ENCODE measurements around the gene CES1.
"Not testable (repeated sequence)": the region's sequence is repeated elsewhere in the genome, so short reads cannot be mapped to it uniquely, and the experiment has no call there.

The CES1 gene

DNA sequence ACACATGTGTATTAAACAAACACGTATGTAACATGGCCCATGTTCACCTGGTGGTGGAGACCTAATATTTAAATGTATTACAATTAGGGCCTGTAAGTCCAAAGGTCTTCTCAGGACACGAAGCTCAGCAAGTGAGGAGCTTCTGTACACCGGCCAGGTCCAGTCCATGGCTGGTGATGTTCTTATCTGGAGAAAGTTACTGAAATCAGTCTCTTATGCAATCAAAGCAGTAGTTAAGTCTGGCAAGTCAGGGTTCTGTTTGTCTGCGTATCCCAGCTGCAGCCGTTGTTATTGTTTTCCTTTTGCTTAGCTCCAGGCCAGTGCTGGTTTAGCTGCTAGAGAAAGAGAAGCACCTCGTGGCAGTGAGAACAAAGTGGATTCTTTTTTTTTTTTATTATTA is 41.4 kb downstream of the CES1 start:
- not testable (repeated sequence) for DNase-seq (ENCODE audit: low read depth in 3 of 3)

DNA sequence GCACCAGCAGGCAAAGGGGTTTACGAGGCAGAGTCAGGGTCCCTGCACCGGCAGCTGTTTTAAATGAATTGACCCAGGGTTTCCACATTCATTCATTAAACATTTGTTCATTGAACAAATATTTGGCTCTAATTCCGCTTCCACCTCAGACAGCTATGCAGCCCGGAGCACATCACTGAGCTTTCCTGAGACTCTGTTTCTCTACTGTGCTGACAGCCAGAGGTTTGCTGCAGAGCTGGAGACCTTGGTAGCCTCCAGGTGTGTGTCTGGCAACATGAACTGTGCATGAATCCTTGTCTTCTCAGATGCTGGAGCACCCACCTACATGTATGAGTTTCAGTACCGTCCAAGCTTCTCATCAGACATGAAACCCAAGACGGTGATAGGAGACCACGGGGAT is 42.7 kb downstream of the CES1 start:
- not testable (repeated sequence) for DNase-seq (ENCODE audit: low read depth in 3 of 3)

DNA sequence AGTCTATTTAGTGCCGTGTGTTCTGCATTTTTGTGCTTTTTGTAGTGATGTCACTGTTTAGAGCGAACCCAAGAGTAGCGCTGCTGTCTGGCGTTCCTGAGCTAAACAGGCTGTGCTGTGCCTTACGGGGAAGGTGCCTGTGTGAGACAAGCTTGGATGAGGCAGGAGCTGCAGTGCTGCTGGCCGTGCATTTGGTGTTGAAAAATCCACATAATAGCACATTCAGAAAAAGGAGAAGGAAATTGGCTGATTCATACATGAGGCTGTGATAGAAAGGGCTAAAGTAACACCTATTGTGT is 50.2 kb downstream of the CES1 start:
- not testable (repeated sequence) for DNase-seq (ENCODE audit: low read depth in 3 of 3)

DNA sequence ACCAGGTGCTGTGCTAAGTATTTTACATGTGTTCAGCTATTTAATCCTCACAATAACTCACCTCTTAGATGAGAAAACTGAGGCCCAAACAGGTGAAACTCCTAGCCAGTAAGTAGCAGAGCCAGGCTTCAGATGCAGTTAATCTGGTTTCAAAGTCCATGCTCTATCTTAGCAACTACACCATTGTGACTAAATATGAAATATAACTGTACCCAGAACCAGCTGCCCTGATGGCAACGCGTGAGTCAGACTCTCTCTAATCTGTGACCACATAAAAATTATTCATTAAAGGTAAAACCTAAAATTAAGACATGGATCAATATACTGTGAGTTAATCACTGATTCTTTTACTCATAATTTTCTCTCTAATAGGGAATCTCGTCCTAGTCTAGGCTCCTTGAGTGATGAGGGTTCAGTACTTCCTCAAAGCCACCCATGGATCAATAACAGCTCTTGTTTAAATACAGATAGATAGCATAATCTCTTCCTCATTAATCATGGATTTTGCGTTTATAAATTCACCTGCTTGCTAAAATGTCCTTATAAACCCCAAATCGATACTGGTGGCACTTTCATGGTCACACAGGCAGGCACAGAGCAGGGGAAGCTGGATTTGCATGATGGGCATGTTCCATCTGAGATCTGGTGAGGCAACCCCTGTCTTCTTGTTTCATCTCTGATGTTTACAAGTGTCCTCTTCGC is 50.7 kb downstream of the CES1 start:
- not testable (repeated sequence) for DNase-seq (ENCODE audit: low read depth in 3 of 3)

DNA sequence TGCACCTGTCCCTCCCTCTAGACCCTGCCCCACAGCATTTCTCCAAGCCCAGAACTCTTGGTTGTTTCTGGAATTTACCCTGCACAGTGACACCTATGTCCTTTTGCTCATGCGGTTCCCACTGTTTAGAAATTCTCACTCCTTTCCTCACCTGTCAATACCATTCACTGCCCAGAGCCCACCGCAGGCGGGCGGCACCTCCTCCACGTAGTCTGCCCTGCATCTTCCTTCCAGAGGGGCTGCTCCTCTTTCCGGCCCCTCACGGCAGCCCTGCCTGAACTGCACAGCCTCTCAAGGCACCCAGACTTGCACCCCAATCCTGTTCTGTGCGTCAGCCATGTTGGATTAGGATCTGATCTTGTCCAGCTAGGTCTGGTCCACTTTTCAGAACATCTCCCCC is 51.4 kb downstream of the CES1 start:
- not testable (repeated sequence) for DNase-seq (ENCODE audit: low read depth in 3 of 3)

DNA sequence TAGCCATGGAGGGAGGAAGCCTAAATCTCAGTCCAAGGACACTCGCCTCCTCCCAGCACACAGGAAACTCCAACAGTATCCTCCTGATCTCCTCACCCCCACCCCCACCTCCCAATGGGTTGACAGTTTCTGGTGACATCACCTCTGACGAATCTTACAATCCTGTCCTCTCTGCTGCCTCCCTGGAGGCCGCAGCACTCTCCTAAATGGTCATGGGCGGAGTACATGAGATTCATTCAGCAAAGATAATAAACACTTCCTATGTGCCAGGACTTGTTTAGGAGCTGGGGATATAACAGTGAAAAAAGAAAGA is 52.8 kb downstream of the CES1 start:
- not testable (repeated sequence) for DNase-seq (ENCODE audit: low read depth in 3 of 3)

DNA sequence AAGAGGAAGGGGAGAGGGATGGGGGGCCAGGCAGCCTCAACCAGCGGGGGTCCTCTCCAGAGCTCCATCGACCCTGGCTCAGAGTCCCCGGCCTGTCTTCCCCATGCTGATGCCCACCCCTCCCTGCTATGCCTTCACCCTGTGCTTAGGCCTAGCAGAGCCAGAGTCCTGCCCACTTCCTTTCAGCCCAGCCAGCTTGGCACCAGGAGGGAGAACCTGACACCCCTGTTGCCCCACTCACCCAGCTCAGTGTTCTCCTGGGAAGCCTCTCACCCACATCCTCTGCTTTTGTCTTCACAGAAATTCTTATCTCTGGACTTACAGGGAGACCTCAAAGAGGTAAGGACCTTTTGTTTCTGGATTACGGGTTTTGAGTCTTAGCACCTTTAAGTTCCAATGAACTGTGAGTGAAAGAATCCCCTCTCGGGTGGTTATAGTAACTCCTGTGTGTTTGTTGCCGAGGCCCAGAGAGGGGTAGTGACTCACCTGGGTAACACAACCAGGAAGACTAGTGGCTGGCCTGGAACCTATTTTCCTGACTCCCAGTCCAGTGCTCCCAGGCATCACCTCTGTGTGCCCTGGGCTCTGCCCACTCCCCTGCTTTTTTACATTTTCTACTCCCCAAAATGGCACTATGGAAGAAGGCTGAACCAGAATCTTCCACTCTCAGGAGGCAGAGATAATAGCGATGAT is 53.3 kb downstream of the CES1 start:
- DNase-seq (ENCODE audit: low read depth in 3 of 3): no peak

DNA sequence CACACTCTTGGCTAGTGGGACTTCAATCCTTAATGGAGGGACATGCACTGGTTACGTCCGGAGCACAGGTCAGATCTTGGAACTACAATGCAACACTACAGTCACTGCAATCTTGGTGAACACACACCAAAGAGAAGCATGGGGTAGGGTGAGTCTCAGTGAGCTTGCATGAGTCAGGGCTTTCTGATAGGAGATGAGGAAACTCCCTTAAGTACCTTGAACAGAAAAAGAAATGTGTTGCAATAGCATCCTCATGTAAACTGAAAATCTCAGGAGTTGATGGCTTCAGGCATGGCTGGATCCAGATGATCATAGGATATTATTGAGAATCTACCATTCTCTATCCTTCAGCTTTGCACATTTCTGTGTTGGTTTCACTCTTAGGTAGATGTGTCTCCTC is 54.1 kb downstream of the CES1 start:
- DNase-seq (ENCODE audit: low read depth in 3 of 3): no peak

DNA sequence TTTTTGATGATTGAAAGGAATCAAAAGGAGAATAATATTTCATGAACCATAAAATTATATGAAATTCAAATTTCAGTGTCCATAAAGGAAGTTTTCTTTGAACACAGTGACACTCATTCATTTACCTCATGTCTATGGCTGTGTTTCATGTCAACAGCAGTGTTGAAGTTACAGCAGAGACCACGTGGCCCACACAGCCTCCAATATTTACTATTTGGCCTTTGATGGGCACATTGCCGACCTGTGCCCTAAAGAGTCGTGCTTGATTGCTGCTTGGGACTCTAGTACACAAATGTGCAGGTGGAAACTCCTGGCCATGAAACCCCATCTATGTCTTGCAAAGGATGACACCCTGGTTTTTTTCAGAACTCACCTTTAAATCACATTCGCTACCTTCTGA is 57.0 kb downstream of the CES1 start:
- no peak for DNase-seq (ENCODE audit: low read depth in 3 of 3)

DNA sequence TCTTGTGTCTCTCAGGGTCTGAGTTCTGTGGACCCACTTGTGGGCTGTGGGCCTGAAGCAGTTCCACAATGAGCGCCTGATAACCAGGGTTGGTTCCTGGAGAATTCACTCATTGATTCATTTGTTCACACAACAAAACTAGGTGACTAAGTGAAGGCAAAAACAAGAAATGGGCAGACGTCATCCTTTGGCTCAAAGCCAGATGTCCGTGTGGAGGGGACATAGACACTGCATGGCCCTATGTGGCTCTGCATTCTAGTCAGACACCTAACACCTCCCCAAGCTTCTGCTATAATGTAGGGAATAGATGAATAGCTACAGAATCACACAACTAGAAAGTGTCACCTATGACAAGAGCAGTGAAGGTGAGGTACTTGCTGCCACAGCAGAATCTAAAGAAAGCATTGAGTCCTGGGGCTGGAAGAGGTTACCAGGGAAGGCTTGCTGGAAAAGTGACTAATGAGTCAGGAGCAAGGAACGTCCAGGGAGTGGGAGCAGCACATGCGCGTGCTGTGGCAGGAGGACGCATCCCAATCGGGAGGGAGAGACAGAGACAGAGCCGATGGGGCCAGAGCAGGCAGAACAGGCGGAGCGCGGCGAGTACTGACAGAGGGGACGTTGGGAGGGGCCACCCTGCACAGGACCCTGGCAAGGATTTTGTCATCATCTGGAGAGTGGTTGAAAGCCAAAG is 58.9 kb downstream of the CES1 start:
- DNase-seq (ENCODE audit: low read depth in 3 of 3): no peak

DNA sequence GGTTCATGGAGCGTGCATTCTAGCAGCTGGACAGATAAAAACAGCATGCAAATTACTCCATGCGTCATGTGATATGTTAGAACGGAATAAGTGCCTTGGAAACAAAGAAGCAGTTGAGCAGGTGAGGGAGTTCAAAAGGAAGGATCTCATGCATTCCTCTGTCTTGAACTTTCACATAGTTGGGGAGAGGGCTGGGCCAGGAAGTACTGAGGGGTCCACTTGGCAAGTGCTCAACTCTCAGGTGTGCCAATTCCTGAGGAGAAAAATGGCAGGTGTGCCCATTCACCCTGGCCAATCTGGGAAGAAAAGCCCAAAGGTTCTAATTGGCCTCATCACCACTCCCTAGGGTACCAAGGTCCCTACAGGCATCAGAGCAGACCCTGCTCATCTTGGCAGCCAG is 67.7 kb downstream of the CES1 start:
- DNase-seq (ENCODE audit: low read depth in 3 of 3): no peak

DNA sequence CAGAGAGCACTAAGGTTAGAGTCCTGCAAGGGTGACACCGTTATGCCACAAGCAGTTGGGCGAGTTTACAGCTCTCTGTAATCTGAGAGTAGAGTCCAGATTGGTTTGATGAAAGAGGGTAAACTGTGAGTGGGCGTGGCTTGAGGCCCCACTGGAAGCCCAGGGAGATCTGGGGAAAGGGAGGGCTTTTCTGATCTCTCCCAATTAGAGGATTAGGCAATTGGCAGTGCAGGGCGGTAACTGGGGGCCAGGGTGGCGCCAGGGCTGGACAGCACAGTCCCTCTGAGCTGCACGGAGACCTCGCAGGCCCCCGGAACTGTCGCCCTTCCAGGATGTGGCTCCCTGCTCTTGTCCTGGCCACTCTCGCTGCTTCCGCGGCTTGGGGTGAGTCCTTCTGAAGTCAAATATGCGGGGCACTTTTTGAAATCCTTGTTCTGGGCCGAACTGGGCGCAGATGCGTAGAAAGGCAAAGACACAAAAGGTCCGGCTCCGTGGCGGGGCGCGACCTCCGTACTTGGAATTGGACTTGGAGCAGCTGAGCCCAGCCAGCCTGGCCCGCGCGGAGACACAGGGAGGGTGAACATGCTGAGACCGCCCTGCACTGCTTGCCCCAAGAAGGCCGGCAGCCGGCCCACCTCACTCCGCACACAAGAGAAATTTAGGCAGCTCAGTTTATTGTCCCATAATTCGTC is 72.4 kb downstream of the CES1 start:
- DNase-seq (ENCODE audit: low read depth in 3 of 3): no peak

DNA sequence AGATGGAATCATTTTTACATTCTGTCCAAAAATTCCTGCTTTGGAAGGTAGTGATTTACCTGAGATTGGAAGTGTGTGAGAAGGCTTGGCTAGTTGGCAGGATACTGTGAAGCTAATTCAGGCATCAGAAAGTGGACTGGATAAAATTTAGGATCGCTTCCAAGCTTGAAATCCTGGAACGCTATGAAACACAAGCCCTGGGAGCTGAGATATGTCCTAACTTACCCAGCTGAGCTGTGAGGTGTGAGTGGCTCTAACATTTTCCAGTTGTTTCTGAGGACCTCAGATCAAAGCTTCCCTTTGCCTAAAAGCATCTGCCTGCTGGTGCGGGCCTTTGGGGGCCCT is 73.0 kb downstream of the CES1 start:
- DNase-seq (ENCODE audit: low read depth in 3 of 3): not testable (repeated sequence)

DNA sequence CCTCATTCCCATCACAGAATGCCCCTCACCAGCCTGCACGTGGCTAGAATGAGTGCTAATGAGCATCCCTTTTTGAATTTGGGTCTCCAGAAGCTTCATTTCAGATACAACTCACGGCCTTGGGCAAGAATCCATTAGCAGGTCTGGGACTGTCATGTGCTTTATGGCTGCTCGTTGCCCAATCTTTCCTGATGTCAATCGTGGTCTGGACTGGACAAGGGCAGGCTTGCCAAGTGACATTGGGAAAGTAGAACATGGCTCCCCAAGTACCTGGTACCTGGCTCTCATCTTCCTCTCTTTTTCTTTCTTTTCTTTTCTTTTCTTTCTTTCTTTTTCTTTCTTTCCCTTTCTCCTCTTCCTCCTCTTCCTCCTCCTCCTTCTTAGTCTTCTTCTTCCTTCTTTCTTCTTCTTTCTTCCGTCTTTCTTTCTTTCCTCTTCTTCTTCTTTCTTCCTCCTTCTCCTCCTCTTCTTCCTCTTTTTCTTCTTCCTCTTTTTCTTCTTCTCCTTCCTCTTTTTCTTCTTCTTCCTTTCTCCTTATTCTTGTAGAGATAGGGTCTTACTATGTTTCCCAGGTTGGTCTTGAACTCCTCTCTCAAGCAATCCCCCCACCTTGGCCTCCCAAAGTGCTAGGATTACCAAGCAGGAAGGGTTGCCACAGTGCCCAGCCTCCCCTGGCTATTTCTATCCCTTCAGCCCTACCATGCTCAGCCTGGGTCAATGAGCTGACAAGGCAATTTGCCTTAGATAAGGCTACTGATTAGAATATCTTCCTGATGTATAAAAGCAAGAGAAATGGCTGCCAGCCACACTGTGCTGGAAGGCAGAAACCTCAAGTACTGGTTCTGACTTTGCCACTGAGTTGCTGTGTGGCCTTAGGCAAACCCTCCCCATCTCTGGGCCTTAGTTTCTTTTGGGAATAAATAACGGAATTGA is 75.0 kb downstream of the CES1 start:
- DNase-seq (ENCODE audit: low read depth in 3 of 3): not testable (repeated sequence)

DNA sequence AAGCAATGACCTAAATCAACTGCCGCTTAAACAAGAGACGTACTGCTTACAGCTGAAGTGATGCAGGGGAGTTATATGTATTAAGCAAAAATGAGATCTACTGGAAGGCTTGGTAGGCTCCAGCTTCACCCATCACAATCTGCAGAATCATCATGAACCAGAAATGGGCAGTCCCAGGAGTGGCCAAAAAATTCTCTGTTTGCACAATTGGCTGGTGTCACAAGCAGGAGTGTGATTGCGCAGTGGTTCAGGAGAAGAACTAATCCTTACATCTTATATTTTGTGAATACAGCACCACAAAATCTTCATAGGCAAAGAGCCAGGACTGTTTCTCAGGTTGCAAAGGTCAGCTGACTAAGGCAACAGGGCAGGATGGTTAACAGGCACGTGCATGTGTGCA is 75.9 kb downstream of the CES1 start:
- DNase-seq (ENCODE audit: low read depth in 3 of 3): no peak

DNA sequence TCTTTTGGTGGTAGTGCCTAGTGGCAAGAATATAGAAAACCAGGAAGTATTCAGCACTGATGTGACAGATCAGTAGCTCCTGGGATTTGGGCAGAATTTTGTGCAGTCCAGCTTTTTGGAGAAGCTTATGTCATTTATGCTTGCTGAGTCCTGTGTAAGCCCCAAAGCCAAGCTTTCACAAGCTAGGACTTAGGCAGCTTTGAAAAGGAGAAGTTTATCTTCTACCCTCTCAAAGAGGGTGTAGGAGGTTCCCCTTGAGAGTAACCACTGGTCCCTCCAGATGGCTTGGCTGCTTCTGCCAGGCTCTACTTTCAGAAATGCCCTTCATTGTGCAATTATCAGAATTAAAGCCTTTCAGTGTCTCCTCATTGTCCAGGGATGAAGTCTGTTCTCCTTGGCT is 78.8 kb downstream of the CES1 start:
- no peak for DNase-seq (ENCODE audit: low read depth in 3 of 3)

DNA sequence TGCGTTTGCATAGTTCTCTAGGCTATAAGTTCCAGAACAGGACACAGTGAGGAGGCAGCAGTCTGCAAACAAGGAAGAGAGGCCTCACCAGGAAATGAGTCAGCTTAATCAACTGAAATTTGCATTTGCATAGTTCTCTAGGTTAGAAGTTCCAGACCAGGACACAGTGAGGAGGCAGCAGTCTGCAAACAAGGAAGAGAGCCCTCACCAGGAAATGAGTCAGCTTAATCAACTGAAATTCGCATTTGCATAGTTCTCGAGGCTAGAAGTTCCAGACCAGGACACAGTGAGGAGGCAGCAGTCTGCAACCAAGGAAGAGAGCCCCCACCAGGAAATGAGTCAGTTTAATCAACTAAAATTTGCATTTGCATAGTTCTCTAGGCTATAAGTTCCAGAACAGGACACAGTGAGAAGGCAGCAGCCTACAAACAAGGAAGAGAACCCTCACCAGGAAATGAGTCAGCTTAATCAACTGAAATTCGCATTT is 79.7 kb downstream of the CES1 start:
- DNase-seq (ENCODE audit: low read depth in 3 of 3): not testable (repeated sequence)
